NCI-H524 treated with DMSO at 0.1 percent for 48 hours (cell line): Measurements from ENCODE around the gene NPTX1.
A peak's percentile ranks its signal among the peaks of the same experiment; 100 is the strongest.
"Not testable (repeated sequence)": the region's sequence is repeated elsewhere in the genome, so short reads cannot be mapped to it uniquely, and the experiment has no call there.

ENCODE experiments used
- DNase-seq: peaks from one replicate; lab custom pipeline; 2025; lab: John Stamatoyannopoulos, UW

Gene NPTX1, protein sequence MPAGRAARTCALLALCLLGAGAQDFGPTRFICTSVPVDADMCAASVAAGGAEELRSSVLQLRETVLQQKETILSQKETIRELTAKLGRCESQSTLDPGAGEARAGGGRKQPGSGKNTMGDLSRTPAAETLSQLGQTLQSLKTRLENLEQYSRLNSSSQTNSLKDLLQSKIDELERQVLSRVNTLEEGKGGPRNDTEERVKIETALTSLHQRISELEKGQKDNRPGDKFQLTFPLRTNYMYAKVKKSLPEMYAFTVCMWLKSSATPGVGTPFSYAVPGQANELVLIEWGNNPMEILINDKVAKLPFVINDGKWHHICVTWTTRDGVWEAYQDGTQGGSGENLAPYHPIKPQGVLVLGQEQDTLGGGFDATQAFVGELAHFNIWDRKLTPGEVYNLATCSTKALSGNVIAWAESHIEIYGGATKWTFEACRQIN

DNA sequence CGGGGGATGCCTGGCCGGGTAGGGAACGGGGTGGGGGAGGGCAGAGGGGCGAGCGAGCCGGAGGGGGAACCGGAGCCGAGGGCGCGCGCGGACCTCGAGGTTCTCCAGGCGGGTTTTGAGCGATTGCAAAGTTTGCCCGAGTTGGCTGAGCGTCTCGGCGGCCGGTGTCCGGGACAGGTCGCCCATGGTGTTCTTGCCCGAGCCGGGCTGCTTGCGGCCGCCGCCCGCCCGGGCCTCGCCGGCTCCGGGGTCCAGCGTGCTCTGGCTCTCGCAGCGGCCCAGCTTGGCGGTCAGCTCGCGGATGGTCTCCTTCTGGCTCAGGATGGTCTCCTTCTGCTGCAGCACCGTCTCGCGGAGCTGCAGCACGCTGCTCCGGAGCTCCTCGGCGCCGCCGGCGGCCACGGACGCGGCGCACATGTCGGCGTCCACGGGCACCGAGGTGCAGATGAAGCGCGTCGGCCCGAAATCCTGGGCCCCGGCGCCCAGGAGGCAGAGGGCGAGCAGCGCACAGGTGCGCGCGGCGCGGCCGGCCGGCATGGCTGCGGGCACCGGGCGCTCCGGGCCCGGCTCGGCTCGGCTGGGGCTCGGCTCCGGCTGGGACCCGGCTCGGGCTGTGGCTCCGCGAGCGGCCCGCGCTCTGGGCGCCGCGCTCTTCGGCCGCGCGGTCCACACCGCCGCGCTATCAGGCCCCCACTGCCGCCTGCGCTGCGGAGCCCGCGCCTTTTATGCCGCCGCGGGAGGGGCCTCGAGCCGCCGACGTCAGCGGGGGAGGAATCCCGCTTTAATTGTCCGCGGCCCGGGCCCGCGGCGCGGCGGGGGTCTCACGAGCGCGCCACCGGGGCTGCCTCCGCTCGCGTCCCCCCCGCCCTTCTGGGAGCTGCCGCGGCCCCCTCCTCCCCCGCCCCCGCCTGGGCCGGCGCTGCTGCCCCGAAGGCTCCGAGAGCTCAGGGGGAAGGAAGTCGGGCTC is at the start of gene NPTX1:
TSS of gene NPTX1 (minus strand) at position 698 of the 967 bp plus-strand sequence. CDS start at position 537, 161 bp downstream.
- DNase-seq: no peak

DNA sequence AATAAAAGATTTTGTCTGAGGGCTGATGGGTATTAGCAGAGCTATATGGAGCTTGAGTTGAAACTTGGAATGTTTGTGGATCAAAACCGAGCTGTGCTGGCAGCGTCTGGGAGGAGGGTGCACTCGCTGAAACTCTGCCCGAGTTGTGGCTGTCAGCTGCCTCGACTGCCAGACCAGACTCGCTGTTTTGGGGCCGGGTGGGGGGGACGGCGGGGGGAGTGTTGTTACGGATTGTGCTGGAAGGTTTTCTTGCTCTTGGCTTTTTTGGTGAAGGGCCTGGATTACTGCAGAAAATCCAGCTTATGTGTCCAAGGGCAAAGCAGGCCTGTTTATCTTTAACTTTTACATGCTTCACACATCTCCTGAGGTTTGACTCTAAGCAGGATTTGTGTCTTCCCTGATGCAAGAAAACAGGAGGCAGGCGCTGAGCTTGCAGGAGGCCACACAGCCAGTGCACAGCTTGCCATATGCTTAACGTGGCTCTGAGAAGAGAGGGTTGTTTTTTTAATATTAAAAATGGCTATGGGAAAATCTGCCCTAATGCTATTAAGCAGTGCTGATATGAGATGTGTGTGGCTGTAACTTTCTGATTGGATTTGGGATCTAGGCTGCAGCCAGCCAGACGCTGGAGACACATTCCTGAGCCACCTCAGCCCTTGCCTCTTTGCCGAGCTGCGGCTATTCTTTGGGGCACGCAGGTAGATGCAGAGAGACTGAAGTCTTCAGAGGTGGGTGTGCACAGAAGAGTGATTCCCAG is 47.7 kb upstream of the NPTX1 start:
- peak; percentile 97 for DNase-seq

DNA sequence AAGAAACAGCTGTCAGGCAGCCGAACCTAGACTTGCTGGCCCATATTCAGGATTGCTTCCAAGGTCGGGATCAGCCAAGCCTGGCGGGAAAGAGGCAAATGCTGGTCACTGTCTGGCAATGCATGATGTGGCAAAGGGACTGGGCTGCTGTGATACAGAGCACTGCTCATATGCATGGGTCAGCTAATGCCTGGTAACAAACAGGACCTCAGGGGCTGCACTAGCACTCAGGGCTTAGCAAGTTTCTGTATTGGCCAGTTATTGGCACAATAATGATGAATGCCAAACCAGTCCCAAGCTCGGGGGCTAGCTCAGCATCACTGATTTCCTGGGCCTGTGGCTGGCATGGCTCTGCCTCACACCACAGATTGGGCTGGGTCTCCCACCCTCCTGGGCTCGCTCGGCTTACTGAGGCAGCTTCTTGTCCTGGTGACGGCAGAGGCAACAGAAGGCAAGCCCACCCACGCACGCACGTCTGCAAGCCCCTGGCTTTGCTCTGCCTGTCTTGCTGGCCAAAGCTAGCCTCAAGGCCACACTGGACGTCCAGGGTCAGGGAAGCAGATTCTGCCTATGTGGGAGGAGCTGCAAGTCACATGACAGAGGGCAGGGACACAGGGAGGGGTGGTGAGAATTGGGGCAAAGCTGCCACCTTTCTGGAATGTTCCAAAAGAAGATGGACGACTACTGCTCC is 46.8 kb upstream of the NPTX1 start:
- no peak for DNase-seq

DNA sequence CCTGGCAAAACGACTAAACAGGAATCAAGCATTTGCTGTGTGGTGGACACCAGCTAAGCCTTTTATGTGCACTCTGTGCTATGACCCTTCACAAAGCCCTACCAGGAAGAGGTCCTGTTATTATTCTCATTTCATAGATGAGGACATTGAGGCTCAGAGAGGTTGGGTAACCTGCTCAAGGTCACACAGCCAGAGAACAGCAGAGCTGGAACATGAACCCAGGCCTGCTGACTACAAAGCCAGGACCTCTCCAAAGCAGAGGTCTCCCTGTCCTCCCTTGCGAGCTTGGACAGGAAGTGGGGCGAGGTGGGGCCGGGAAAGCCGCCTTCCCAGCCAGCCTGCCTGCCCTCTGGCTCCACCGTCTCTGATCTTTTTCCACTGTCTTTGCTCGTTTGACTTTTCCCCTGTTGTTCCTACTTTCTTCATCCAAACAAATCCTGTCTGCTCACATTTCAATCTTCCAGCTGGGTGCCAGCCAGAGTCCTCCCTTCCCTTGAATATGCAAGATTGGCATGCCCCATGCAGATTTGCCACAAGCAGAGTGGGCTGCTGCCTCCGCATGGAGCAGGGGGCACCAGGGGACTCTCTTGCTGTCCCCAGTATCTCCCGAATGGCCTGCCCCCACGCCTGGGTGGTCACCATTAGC is 44.5 kb upstream of the NPTX1 start:
- no peak for DNase-seq

DNA sequence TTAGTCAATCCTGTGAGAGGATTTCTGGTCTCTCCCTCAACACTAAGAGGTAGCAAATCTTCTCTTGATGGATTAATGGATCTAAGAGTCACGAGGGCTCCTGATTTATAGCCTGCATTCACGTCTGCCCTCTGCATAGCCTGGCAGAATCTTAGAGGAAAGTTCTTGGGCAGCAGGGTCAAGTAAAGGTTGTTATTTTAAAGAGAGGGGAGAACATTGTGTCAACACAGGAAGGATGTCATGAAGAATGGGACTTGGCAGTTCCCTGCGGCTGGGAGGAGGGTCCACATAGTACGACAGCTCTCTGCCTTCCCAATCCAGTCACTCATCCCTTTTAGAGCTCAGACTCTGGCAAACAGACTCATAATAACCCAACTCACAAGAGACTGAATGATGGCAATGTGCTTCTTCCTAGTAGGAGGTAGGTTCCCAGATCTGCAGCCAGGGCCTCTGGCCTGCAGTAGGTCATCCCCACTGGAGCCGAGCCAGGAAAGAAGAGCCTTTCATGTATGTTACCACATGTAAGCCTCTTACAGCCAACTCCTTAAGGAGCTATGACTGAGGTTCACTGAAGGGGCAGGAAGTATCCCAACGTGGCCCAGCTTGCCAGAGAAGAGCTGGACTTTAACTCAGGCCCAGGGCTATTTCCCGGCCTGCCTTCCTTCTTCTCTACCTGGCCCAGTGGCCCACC is 42.8 kb upstream of the NPTX1 start:
- no peak for DNase-seq

DNA sequence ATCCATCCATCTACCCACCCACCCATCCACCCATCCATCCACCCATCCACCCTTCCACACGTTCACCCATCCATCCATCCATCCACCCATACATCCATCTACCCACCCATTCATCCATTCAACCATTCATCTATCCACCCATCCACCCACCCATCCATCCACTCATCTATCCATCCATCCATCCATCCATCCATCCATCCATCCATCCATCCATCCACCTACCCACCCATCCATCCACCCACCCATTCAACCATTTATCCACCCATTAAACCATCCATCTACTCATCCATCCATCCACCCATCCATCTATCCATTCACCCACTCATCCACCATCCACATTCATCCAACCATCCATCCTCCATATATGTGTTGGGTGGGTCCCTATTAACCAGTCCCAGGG is 42.0 kb upstream of the NPTX1 start:
- DNase-seq: no peak

DNA sequence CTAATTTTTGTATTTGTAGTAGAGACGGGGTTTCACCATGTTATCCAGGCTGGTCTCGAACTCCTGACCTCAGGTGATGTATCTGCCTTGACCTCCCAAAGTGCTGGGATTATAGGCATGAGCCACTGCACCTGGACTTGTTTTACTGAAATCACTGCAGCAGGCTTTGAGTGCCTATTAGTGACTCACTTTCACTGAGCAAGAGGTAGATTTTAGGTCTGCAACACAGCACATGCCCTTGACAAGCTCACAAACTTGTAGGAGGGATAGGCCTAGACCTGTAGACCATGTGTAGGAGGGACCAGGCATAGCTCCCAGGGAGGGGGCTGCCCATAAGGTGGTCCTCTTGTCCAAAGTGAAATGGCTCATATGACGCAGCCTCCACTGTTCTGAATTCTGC is 41.2 kb upstream of the NPTX1 start:
- DNase-seq: no peak

DNA sequence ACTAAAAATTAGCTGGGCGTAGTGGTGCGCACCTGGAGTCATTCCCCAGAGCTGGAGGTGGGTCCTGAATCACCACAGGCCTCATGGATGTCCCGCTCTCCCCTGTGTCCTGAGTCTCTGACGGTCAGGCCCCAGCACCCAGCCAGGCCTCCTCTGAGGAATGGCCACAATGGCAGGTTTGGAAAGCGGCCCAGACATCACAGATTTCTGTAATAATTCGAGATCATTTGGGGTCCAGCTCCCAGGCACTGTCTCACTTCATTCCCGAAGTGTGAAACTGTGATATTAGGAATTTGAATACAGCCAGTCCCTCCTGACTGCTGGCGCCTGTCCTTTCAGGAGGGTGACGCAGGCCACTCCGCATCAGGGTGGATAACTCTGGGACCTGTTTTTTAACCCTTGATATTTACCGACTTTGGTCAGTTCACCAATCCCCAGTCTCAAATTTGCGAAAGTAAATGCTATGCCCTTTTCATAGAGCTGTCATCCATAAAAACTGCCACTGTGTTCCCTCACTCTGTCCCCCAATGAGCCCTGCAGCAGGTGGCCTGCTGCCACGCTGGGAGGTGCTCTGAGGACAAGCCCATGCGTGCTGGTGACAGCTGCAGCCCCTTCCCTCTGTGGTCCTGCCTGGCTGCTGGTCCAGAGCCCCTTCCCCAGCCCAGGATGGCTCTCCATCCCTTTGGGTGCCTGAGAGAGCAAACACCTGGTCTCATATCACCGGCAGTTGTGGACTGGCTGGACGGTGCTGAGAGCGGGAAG is 39.9 kb upstream of the NPTX1 start:
- DNase-seq: no peak

DNA sequence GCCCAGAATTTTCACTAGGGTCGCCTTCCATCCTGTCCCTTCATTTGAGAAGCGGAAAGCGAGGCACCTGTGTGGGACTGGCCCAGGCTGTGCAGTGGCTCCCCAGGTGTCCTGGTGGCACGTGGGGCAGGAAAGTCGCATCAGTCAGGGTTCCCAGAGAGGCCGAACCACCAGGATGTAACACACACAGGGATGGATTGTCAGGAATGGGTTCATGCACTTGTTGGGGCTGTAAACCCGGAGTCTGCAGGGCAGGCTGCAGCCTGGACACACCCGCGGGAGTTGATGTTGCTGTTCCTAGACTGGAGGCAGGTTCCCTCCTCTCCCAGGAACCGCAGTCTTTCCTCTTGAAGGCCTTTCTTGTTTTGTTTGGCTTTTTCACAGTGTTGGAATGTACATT is 37.5 kb upstream of the NPTX1 start:
- no peak for DNase-seq

DNA sequence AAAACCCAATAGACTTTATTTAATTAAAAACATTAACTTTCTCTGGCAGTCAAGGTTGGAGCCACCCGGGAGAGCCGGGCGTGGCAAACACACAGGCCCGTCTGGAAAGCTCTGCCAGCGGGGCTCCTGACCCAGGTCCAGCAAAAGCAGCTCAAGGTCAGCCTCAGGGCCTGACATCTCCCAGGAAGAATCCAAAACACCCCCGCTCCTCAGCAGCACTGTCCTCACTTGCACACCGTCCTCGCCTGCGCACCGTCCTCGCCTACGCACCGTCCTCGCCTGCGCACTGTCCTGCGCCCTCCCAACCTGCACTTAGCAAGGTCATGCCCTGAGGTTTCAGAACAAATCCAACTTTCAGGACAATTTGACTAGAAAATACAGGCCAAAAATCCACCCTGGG is 36.8 kb upstream of the NPTX1 start:
- no peak for DNase-seq

DNA sequence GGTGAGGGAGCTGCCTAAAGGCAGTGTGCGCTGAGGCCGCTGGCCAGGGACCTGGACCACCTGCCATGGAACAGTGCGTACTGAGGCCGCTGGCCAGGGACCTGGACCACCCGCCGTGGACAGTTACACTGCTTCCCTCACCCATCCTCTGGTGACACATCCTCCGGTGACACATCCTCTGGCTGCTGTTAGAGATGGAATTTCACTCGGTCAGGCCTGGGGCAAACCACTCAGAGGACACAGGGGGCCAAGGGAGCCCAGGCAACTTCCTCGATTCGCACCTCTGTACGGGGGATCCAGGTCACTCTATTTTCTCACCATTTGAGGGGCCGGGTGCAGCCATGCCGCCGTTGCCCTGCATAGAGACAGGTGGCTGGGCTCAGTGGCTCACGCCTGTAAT is 35.8 kb upstream of the NPTX1 start:
- no peak for DNase-seq

DNA sequence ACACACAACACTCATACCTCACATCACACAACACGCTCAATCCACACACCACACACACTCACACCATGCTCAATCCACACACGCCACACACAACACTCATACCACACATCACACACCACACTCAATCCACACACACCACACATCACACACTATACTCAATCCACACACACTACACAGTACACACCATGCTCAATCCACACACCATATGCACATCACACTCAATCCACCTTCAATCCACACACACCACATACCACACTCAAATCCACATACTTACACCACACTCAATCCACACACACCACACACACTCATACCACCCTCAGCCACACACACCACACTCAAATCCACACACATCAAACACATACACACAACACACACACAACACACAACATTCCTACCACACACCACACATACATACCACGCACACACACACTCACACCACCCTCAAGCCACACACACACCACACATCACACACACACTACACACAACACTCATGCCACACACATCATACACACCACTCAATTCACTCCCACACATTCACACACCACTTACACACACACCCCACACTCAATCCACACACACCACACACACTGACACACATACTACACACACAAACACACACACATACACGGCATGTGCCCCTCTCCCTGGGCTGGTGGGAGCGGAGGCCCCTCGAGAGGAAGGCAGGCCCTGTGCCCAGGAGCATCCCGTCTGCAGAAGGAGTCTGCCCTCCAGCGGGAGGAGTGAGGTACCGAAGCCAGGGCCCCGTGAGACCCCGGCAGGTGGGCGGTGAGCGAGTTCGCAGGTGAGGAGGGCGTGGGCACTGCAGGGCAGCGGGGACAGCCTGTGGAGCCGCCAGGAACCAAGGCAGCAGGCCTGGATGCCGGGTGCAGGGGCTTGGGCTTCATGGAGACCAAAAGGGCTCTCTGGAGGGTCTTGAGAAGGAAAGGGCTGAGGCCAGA is 35.1 kb upstream of the NPTX1 start:
- no peak for DNase-seq

DNA sequence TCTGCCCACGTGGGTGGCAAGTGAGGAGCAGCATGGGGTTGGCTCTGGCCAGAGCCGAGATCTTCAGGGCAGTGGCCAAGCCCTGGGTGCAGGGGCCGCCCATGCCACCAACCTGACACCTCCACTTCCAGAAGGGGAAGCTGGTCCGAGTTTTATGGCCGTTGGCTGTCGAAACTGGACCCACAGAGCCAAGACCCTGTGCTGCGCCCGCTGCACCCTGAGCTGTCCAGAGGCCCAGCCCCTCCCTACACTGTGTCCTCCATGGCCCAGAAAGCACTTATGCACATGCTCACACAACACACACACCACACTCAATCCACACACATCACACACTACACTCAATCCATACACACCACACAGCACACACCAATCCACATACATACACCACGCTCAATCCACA is 34.4 kb upstream of the NPTX1 start:
- DNase-seq: no peak

DNA sequence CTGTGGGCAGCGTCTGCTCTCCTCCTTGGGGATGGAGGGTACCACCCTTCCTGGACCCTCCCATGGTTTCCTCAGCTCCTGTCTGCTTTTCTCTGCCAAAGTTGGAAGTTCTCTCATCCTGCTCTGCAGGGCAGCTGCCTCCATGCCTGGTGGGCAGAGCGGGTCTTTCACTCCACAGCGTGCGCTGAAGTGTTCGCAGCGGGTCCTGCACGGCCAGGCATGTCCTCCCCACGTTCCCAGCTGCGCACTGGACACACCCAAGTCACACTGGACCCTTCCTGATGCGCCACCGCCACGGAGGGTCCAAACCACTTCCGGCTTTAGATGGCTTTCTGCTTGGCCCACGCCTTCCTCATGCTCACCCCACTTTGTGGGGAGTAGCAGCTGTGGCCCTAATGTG is 33.7 kb upstream of the NPTX1 start:
- DNase-seq: no peak

DNA sequence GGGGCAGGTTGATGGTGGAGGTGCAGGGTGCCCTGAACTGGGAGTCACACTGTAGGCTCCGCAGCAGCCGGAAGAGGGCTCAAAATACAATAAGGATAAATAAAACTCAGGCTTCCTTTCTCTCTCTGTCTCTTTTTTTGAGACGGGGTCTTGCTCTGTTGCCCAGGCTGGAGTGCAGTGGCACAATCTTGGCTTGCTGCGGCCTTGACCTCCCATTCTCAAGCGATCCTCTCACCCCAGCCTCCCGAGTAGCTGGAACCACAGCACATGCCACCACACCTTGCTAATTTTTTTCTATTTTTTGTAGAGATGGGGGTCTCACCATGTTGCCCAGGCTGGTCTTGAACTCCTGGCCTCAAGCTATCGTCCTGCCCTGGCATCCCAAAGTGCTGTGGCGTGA is 32.9 kb upstream of the NPTX1 start:
- no peak for DNase-seq

DNA sequence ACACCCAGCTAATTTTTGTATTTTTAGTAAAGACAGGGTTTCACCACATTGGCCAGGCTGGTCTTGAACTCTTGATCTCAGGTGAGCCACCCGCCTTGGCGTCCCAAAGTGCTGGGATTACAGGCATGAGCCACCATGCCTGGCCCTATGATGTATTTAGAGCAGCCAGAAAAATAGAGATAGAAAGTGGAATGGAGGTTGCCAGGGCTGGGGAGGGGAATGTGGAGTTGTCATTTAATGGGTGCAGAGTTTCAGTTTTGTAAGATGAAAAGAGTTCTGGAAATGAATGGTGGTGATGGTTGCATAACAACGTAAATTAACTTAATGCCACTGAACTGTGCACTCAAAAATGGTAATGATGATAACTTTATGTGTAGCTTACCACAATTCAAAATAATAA is 31.6 kb upstream of the NPTX1 start:
- no peak for DNase-seq

DNA sequence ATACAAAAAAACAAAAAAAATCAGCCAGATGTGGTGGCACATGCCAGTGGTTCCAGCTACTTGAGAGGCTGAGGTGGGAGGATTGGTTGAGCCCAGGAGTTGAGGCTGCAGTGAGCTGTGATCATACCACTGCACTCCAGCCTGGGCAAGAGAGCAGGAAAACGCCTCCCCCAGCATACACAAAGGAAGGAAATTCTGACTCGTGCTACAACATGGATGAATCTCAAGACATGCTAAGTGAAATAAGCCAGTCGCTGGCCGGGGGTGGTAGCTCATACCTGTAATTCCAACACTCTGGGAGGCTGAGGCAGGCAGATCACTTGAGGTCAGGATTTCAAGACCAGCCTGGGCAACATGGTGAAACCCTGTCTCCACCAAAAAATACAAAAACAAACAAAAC is 30.8 kb upstream of the NPTX1 start:
- not testable (repeated sequence) for DNase-seq

DNA sequence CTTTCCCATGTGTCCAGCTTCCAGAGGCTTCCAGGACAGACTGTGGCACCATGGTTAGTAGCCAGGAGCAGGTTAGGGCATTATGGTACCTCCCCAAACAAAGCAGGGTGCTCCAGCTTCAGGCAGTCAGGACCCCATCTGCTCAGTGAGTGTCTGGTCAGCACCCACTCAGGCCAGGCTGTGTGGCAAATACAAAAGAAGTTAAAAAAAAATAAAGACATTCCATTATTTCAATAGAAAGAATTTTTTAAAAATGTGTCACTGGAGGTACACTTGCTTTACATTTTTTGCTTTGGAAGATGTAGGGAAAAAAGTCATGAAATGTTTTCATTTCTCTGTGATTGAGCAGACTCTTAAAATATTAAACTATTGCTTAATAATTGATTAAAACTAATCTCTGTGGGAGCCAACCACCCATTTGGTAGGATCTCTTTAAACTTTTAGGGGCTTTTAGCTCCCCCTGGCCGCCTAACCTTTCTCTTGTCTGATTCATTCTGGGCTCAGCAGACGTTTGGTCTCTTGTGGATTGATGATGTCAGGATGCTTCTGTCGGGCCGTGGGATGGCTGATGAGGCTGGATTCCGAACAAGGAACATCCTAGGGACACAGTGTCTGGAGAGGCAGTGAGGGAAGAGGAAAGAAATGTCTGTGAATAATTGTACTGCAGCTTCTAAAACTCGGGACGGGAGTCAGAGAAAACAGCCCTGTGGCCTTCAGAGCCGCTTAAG is 28.4 kb upstream of the NPTX1 start:
- no peak for DNase-seq
